Fibroblast of villous mesenchyme (primary cell): ENCODE results near the gene EDAR. TPM values are rescaled to one million over a fixed set of nuclear protein-coding genes. Genes with fewer than 3 reads are reported as not detected.

ENCODE experiments used
- DNase-seq: peaks from one replicate; pipeline ENCODE4 v3.0.0-alpha.2; 2010; ENCODE audit warnings: low read depth
- H3K4me3 ChIP-seq: 2 replicates; pipeline ENCODE4 v1.5.1; 2011; ENCODE audit warnings: low read depth, mild to moderate bottlenecking, low read length
- total RNA-seq: library from RNA; depleted of rRNA; stranded (reverse); fragments of >200 nt; gene quantifications from 2 replicates; pipeline ENCODE4 v1.2.3, GENCODE V29; 2012
- TF ChIP-seq, protein P1 (sequence below): IDR thresholded peaks from 2 replicates; pipeline ENCODE4 v1.5.1; 2012; ENCODE audit warnings: low read depth, mild to moderate bottlenecking, low read length; ENCODE audit not compliant: insufficient read depth

EDAR gene
- total RNA-seq, 1 donor: not detected

DNA sequence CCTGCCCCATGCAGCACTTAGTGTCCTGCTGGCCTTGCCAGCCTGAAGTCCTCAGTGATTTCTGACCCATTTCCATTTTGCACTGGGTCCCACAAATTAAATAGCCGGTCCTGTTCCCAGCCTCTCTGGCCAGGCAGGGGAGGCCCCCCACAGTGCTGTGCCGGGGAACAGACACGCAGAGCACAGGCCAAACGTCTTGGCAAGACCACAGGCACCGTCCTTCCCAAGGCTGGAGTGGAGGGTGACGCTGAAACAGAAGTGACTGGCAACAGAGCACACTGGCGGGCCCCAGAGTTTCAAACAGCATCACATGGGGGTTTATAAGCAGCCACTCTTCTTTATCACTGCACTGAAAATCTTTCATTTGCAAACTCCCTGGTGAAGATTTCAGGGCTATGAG, 52.2 kb downstream of the EDAR start:
- DNase-seq: no peak
- TF ChIP-seq, protein P1, sequence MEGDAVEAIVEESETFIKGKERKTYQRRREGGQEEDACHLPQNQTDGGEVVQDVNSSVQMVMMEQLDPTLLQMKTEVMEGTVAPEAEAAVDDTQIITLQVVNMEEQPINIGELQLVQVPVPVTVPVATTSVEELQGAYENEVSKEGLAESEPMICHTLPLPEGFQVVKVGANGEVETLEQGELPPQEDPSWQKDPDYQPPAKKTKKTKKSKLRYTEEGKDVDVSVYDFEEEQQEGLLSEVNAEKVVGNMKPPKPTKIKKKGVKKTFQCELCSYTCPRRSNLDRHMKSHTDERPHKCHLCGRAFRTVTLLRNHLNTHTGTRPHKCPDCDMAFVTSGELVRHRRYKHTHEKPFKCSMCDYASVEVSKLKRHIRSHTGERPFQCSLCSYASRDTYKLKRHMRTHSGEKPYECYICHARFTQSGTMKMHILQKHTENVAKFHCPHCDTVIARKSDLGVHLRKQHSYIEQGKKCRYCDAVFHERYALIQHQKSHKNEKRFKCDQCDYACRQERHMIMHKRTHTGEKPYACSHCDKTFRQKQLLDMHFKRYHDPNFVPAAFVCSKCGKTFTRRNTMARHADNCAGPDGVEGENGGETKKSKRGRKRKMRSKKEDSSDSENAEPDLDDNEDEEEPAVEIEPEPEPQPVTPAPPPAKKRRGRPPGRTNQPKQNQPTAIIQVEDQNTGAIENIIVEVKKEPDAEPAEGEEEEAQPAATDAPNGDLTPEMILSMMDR: no peak
- H3K4me3 ChIP-seq: no peak overlapping the region

DNA sequence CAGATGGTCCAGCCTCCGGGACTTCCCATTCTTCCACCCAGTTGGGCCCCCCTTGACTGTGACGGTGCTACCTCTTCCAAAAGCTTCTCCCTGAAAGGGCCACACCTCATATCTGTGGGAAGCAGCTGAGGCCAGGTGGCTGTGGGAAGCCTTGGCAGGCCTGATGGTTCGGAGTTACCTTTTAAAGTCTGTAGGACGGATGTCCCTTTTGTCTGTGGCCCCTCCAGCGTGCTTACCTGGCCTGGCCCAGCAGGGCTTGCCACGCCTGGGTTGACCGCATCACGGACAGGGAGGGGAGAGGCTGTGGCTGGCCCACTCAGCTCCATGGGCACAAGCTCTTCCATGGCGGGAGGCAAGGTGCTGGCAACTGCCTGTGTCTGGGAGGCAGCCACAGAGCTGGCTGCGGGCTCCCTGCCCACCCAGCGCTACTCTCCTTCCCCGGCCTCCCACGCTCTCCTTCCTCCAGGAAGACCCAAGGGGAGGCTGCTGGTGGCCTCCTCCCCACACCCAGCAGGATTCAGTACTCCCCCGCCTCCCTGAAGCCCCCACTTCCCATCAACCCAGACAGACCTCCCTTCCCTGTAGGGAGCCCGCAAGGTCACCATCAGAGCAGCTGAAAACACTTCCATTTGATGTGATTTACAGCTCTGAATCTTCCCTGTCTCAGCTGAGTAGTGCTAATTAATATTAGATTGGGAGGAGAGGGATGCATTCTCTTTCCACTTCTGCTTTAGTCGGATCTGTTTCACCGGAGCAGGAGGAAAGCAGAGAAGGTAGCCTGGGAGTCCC, 52.8 kb downstream of the EDAR start:
- TF ChIP-seq, protein P1: no peak
- no peak overlapping the region for H3K4me3 ChIP-seq
- no peak for DNase-seq

DNA sequence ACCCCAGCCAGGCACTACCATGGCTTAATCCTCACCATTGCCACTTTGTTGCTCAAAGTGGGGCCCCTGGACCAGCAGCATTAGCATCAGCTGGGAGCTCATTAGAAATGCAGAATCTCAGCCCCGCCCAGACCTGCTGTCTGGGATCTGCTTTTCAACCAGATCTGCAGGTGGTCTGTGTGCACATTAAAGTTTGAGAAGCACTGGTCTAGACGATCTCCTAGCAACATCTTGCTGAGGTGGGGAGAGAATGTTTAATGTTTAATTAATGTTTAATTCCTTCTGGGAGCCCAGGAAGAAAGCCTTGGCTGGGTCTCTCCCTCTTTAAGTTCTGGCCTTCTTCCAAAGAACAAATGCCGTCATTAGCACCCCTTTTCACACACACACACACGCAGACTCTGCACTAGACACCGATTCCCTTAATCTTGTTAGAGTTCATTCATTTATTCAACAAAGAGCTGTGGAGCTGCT, 53.7 kb downstream of the EDAR start:
- H3K4me3 ChIP-seq: no peak overlapping the region
- TF ChIP-seq, protein P1: no peak
- no peak for DNase-seq

DNA sequence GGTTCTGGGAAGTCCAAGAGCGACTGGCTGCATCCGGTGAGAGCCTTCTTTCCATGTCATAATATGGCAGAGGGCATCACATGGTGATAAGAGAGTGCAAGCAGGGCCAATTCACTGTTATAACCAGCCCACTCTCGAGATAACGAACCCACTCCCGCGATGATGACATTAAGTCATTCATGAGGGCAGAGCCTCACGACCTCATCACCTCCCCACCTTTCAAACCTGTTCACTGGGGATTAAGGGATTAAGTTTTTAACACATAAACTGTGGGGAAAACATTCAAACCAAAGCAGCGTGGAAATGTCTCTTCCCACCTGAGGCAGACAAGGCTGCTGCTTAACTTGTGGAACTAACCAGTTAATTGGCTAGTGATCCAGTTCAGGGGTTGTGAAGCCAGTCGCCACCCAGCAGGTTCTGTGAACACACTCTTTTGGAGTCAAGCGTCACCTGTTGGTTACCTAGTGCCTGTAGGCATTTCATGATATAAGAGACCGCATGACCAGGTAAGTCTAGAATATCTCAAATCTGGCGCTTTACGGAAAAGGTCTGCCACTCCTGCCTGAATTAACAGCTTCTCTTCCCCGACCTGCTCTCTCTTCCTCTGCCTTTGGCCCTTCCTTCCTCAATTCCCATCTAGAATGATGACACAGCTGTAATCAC, 54.3 kb downstream of the EDAR start:
- TF ChIP-seq, protein P1: no peak
- DNase-seq: no peak
- no peak overlapping the region for H3K4me3 ChIP-seq

DNA sequence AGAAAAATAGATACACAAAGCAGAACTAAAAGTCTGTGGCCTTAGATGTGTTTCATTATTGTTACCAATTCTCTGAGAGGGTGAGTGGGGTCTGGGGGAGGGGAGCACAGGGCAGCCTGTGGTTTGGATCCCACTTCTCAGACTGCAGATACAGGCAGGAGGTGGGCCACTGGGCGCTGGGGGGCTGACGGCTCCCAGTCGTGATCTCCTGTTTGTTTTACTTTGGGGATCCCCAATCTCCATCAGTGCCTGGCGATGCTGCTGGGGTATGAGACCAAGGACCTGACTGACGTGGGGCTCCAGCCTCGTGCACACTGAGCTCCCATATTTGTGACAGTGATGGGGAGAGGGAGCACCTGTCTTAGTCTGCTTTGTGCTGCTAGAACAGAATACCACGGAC, 54.9 kb downstream of the EDAR start:
- no peak overlapping the region for H3K4me3 ChIP-seq
- TF ChIP-seq, protein P1: no peak
- no peak for DNase-seq

DNA sequence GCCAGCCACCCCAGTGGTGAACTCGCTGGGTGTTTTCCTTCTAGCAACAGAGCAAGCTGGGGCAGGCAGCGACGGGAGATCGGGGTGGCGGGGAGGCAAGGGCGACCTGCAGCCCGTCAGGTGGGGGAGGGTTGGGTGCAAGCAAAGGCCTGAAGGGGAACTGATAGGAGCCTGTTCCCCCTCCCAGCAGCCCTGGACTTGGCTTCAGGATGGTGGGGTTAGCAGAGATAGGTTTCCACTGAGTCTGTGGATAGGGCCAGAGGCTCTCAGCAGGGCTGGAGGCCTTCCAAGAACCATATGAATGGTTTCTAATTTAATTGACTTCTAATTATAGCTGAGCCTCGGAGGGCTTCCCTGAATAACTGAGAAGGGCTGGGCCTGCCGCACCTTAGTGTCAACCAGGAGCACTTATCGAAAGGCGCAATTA, 55.3 kb downstream of the EDAR start:
- TF ChIP-seq, protein P1: no peak
- no peak overlapping the region for H3K4me3 ChIP-seq
- no peak for DNase-seq
